ENCODE data around the gene PHIP. TPM values are rescaled to one million over a fixed set of nuclear protein-coding genes. Genes with fewer than 3 reads are reported as not detected.

The PHIP gene
- total and polyA plus RNA-seq, 9 of the 15 experiments (the other 6 are each of a cell fraction or from before 2014, with no cell fraction given): 8.1 to 36.3 (median 16.5) TPM

GRCh38 chr6:79078075-79078969 is at the start of gene PHIP (continued):
- TF ChIP-seq SMAD3 (CRISPR knock-in tag; conservative IDR thresholded peaks at IDR 0.05) (no peak), ZNF165 (CRISPR knock-in tag; IDR thresholded peaks at IDR 0.05; ENCODE audit: borderline replicate concordance) (no peak), HNRNPUL1 (IDR thresholded peaks at IDR 0.05; ENCODE audit: low read length) (no peak), NEUROD1 (IDR thresholded peaks at IDR 0.05; ENCODE audit: borderline replicate concordance, low read depth, low read length, partially characterized antibody) (peak; percentile 28), HCFC1 (IDR thresholded peaks at IDR 0.05; ENCODE audit: low read depth, low read length) (0 out of 2 replicates have a peak, but pooled peaks have one; percentile 12), U2AF1 (optimal IDR thresholded peaks at IDR 0.05; ENCODE audit: low read depth, low read length) (no peak), ZFP91 (CRISPR knock-in tag; IDR thresholded peaks at IDR 0.05) (no peak), TFE3 (CRISPR knock-in tag; IDR thresholded peaks at IDR 0.05) (no peak), E2F6 (IDR thresholded peaks at IDR 0.05; ENCODE audit: borderline replicate concordance in 1 of 2, extremely low read depth in 1 of 2, insufficient read depth in 1 of 2, insufficient read length in 1 of 2, low read depth in 1 of 2, low read length in 1 of 2, poor library complexity in 1 of 2, severe bottlenecking in 1 of 2) (no peak), BCLAF1 (IDR thresholded peaks at IDR 0.05; ENCODE audit: borderline replicate concordance in 1 of 2, control insufficient read depth in 1 of 2, low read depth in 2 of 2, low read length in 1 of 2) (no peak), SP1 (CRISPR knock-in tag; IDR thresholded peaks at IDR 0.05) (peak; percentile 70; the same call in 1 of the 2 replicates), ARID1B (IDR thresholded peaks at IDR 0.05) (no peak), NR1H2 (CRISPR knock-in tag; IDR thresholded peaks at IDR 0.05) (no peak), ESRRB (CRISPR knock-in tag; IDR thresholded peaks at IDR 0.05; ENCODE audit: borderline replicate concordance) (no peak), NELFE (IDR thresholded peaks at IDR 0.05; ENCODE audit: insufficient read depth, insufficient read length) (no peak), ZNF551 (CRISPR knock-in tag; IDR thresholded peaks at IDR 0.05) (no peak), KDM2B (CRISPR knock-in tag; IDR thresholded peaks at IDR 0.05) (0 out of 2 replicates have a peak, but pooled peaks have one; percentile 13), EGR1 (conservative IDR thresholded peaks at IDR 0.05) (peak; percentile 89), NR3C1 (CRISPR knock-in tag; IDR thresholded peaks at IDR 0.05) (no peak), RFX1 (IDR thresholded peaks at IDR 0.05) (no peak)

Data from K562 (cell line).